Measurements from ENCODE around the gene EIF1AD. TPM values are rescaled to one million over a fixed set of nuclear protein-coding genes. Genes with fewer than 3 reads are reported as not detected.

Gene EIF1AD
- total and polyA plus RNA-seq, 4 experiments from 2014 or later: 15.5 to 65.4 (median 40.2) TPM

GRCh38 chr11:65960824-65961266, 41.1 kb downstream of the EIF1AD start:
- H3K27ac Mint-ChIP-seq: peak overlapping the region; percentile 92 to 100 (median 99)
- intact Hi-C loops (cut with micrococcal nuclease): loop anchor here (1.0 kb wide), 8 partner anchors 33 to 346 kb away; partner anchors contain the start of genes BANF1, C11orf68, DRAP1 and EIF1AD
- POLR2A ChIA-PET (ENCODE audit: partially characterized antibody): interaction anchor here (0.7 to 7.6 kb wide), 12 partner anchors 9 to 249 kb away, joined by 3 to 103 read pairs (median 6); partner anchors contain the start of genes BANF1, C11orf68, CCDC85B and CFL1
- H3K4me3 Mint-ChIP-seq: peak overlapping the region; percentile 98 to 99 (median 98)
- Histone ChIP-seq H3K4me3 (ENCODE audit: low read length in 2 of 2) (peak overlapping the region; percentile 70 to 79), H3K36me3 (ENCODE audit: insufficient read depth, low read length) (peaks cover 21% of the 10 kb centered on the region), H3K27me3 (ENCODE audit: insufficient read depth, low read length) (no peaks in the 10 kb centered on the region), H3K9me3 (ENCODE audit: control insufficient read depth in 1 of 2, low read length in 2 of 2) (no peaks in the 10 kb centered on the region), H3K27ac (ENCODE audit: low read depth, low read length) (peak overlapping the region; percentile 96), H3K4me1 (ENCODE audit: insufficient read depth, low read length) (peaks cover 44% of the 10 kb centered on the region)
- peaks cover 17 to 41% of the 10 kb centered on the region in 2 donors for H3K36me3 Mint-ChIP-seq
- H3K4me1 Mint-ChIP-seq: peaks cover 30 to 61% (median 39%) of the 10 kb centered on the region in 4 donors
- H3K9me3 Mint-ChIP-seq: no peaks in the 10 kb centered on the region
- DNase-seq: no peak
- CTCF ChIA-PET (ENCODE audit: partially characterized antibody): interaction anchor here (0.8 to 9.9 kb wide), 2 partner anchors 73 to 100 kb away, joined by 3 to 86 read pairs; partner anchors contain the start of genes CCDC85B and FIBP
- no peaks in the 10 kb centered on the region for H3K27me3 Mint-ChIP-seq

GRCh38 chr11:65958774-65959420, 43.1 kb downstream of the EIF1AD start:
- peak in 1 of 5 donors; percentile 9 for DNase-seq
- Mint-ChIP-seq H3K4me1 (peaks cover 26 to 47% (median 36%) of the 10 kb centered on the region in 4 donors), H3K4me3 (peak overlapping the region in 1 of 8 donors; percentile 13), H3K36me3 (peaks cover 11 to 23% of the 10 kb centered on the region in 2 donors), H3K9me3 (no peaks in the 10 kb centered on the region), H3K27me3 (no peaks in the 10 kb centered on the region), H3K27ac (peak overlapping the region in 3 of 7 donors; percentile 27 to 92 (median 30))
- Histone ChIP-seq H3K27me3 (ENCODE audit: insufficient read depth, low read length) (no peaks in the 10 kb centered on the region), H3K4me1 (ENCODE audit: insufficient read depth, low read length) (peaks cover 39% of the 10 kb centered on the region), H3K9me3 (ENCODE audit: control insufficient read depth in 1 of 2, low read length in 2 of 2) (no peaks in the 10 kb centered on the region), H3K4me3 (ENCODE audit: low read length in 2 of 2) (no peak overlapping the region), H3K27ac (ENCODE audit: low read depth, low read length) (no peak overlapping the region), H3K36me3 (ENCODE audit: insufficient read depth, low read length) (peaks cover 1% of the 10 kb centered on the region)
- ChIA-PET POLR2A (ENCODE audit: partially characterized antibody) (interaction anchor here (0.7 to 7.6 kb wide), 6 partner anchors 40 to 178 kb away, joined by 3 to 103 read pairs (median 4); partner anchors contain the start of genes AP5B1, BANF1, C11orf68 and CCDC85B), CTCF (ENCODE audit: partially characterized antibody) (interaction anchor here (1.1 to 9.9 kb wide), 3 partner anchors 31 to 99 kb away, joined by 3 to 86 read pairs (median 7); partner anchors contain the start of genes CCDC85B, FIBP and MUS81)
- intact Hi-C loops (cut with micrococcal nuclease): no loop called here

GRCh38 chr11:65958291-65958690, 43.7 kb downstream of the EIF1AD start:
- CTCF ChIA-PET (ENCODE audit: partially characterized antibody): interaction anchor here (1.1 to 9.9 kb wide), 3 partner anchors 30 to 98 kb away, joined by 3 to 86 read pairs (median 7); partner anchors contain the start of genes CCDC85B, FIBP and MUS81
- H3K27ac ChIP-seq (ENCODE audit: low read depth, low read length): no peak overlapping the region

GRCh38 chr11:65954771-65955170, 47.2 kb downstream of the EIF1AD start:
- H3K36me3 ChIP-seq (ENCODE audit: insufficient read depth, low read length): no peaks in the 10 kb centered on the region
- Mint-ChIP-seq H3K27ac (peak overlapping the region in 2 of 7 donors; percentile 4 to 55), H3K4me3 (no peak overlapping the region), H3K4me1 (peaks cover 9 to 16% (median 13%) of the 10 kb centered on the region in 4 donors), H3K36me3 (no peaks in the 10 kb centered on the region), H3K27me3 (no peaks in the 10 kb centered on the region), H3K9me3 (no peaks in the 10 kb centered on the region)
- DNase-seq: no peak
- H3K27me3 ChIP-seq (ENCODE audit: insufficient read depth, low read length): no peaks in the 10 kb centered on the region
- H3K4me3 ChIP-seq (ENCODE audit: low read length in 2 of 2): no peak overlapping the region
- intact Hi-C loops (cut with micrococcal nuclease): no loop called here
- ChIA-PET POLR2A (ENCODE audit: partially characterized antibody) (interaction anchor here (0.6 to 2.7 kb wide), 4 partner anchors 19 to 36 kb away, joined by 3 to 9 read pairs (median 6); partner anchors contain the start of genes C11orf68 and DRAP1), CTCF (ENCODE audit: partially characterized antibody) (interaction anchor here (0.7 to 9.9 kb wide), 2 partner anchors 67 to 96 kb away, joined by 3 to 86 read pairs; partner anchors contain the start of genes CCDC85B and FIBP)
- no peaks in the 10 kb centered on the region for H3K9me3 ChIP-seq (ENCODE audit: control insufficient read depth in 1 of 2, low read length in 2 of 2)
- H3K27ac ChIP-seq (ENCODE audit: low read depth, low read length): no peak overlapping the region
- peaks cover 18% of the 10 kb centered on the region for H3K4me1 ChIP-seq (ENCODE audit: insufficient read depth, low read length)

More at GRCh38 chr11:65958291-65958690, 43.7 kb downstream of the EIF1AD start:
- no peaks in the 10 kb centered on the region for H3K36me3 ChIP-seq (ENCODE audit: insufficient read depth, low read length)
- DNase-seq: no peak
- peaks cover 11 to 19% of the 10 kb centered on the region in 2 donors for H3K36me3 Mint-ChIP-seq
- intact Hi-C loops (cut with micrococcal nuclease): no loop called here
- no peaks in the 10 kb centered on the region for H3K9me3 ChIP-seq (ENCODE audit: control insufficient read depth in 1 of 2, low read length in 2 of 2)
- peak overlapping the region in 6 of 7 donors; percentile 42 to 90 (median 72) for H3K27ac Mint-ChIP-seq
- no peaks in the 10 kb centered on the region for H3K27me3 Mint-ChIP-seq
- peak overlapping the region in 1 of 8 donors; percentile 39 for H3K4me3 Mint-ChIP-seq
- no peaks in the 10 kb centered on the region for H3K27me3 ChIP-seq (ENCODE audit: insufficient read depth, low read length)
- peaks cover 33% of the 10 kb centered on the region for H3K4me1 ChIP-seq (ENCODE audit: insufficient read depth, low read length)
- no peak overlapping the region for H3K4me3 ChIP-seq (ENCODE audit: low read length in 2 of 2)
- H3K4me1 Mint-ChIP-seq: peaks cover 26 to 41% (median 34%) of the 10 kb centered on the region in 4 donors
- POLR2A ChIA-PET (ENCODE audit: partially characterized antibody): interaction anchor here (0.7 to 7.6 kb wide), 6 partner anchors 40 to 178 kb away, joined by 3 to 103 read pairs (median 4); partner anchors contain the start of genes AP5B1, BANF1, C11orf68 and CCDC85B
- H3K9me3 Mint-ChIP-seq: no peaks in the 10 kb centered on the region

GRCh38 chr11:65953471-65953870, 48.5 kb downstream of the EIF1AD start:
- no peaks in the 10 kb centered on the region for H3K27me3 Mint-ChIP-seq
- POLR2A ChIA-PET (ENCODE audit: partially characterized antibody): no interaction called here
- no peak overlapping the region for H3K27ac Mint-ChIP-seq
- Histone ChIP-seq H3K9me3 (ENCODE audit: control insufficient read depth in 1 of 2, low read length in 2 of 2) (no peaks in the 10 kb centered on the region), H3K27ac (ENCODE audit: low read depth, low read length) (no peak overlapping the region), H3K27me3 (ENCODE audit: insufficient read depth, low read length) (no peaks in the 10 kb centered on the region), H3K4me3 (ENCODE audit: low read length in 2 of 2) (no peak overlapping the region), H3K36me3 (ENCODE audit: insufficient read depth, low read length) (no peaks in the 10 kb centered on the region), H3K4me1 (ENCODE audit: insufficient read depth, low read length) (peaks cover 18% of the 10 kb centered on the region)
- H3K4me3 Mint-ChIP-seq: no peak overlapping the region
- no peak for DNase-seq
- CTCF ChIA-PET (ENCODE audit: partially characterized antibody): interaction anchor here (1.7 kb wide), 1 partner anchor 65 kb away, joined by 4 read pairs; the partner anchor contains the start of gene FIBP
- H3K4me1 Mint-ChIP-seq: peaks cover 9 to 16% (median 13%) of the 10 kb centered on the region in 4 donors
- H3K36me3 Mint-ChIP-seq: no peaks in the 10 kb centered on the region
- H3K9me3 Mint-ChIP-seq: no peaks in the 10 kb centered on the region
- intact Hi-C loops (cut with micrococcal nuclease): no loop called here

- H3K36me3 Mint-ChIP-seq: no peaks in the 10 kb centered on the region
- H3K27ac Mint-ChIP-seq: no peak overlapping the region
- ChIA-PET POLR2A (ENCODE audit: partially characterized antibody) (interaction anchor here (1.7 kb wide), 1 partner anchor 24 kb away, joined by 5 read pairs; no protein-coding TSS in a partner anchor), CTCF (ENCODE audit: partially characterized antibody) (interaction anchor here (0.8 to 1.7 kb wide), 2 partner anchors 64 to 67 kb away, joined by 4 read pairs; partner anchors contain the start of gene FIBP)
- intact Hi-C loops (cut with micrococcal nuclease): no loop called here
- Histone ChIP-seq H3K27ac (ENCODE audit: low read depth, low read length) (no peak overlapping the region), H3K36me3 (ENCODE audit: insufficient read depth, low read length) (no peaks in the 10 kb centered on the region), H3K9me3 (ENCODE audit: control insufficient read depth in 1 of 2, low read length in 2 of 2) (no peaks in the 10 kb centered on the region), H3K4me1 (ENCODE audit: insufficient read depth, low read length) (peaks cover 9% of the 10 kb centered on the region), H3K4me3 (ENCODE audit: low read length in 2 of 2) (no peak overlapping the region), H3K27me3 (ENCODE audit: insufficient read depth, low read length) (no peaks in the 10 kb centered on the region)
- H3K4me1 Mint-ChIP-seq: peaks cover 5 to 8% (median 7%) of the 10 kb centered on the region in 4 donors
- DNase-seq: no peak
- no peaks in the 10 kb centered on the region for H3K9me3 Mint-ChIP-seq
- no peaks in the 10 kb centered on the region for H3K27me3 Mint-ChIP-seq
- H3K4me3 Mint-ChIP-seq: no peak overlapping the region
Measured at GRCh38 chr11:65952052-65952521, 49.9 kb downstream of the EIF1AD start.
